Naive thymus-derived CD4-positive, alpha-beta T cell (primary cell): ENCODE measurements around the gene RIT2. TPM values are rescaled to one million over a fixed set of nuclear protein-coding genes. Genes with fewer than 3 reads are reported as not detected.

Experiments used
- ATAC-seq: fragments of 150-1000 bp; cut with Tn5 transposase; 2 replicates; pipeline ENCODE4 v1.10.0; 2021; ENCODE audit warnings: mild to moderate bottlenecking, moderate library complexity
- CTCF ChIA-PET: fragments of 350-600 bp; sonication (Branson Sonifier 250); formaldehyde crosslinking; loops from one replicate; lab custom pipeline; 2021; ENCODE audit warnings: antibody characterized with exemption; lab: Charles Lee
- POLR2A ChIA-PET: fragments of 350-600 bp; sonication (Branson Sonifier 250); formaldehyde crosslinking; loops from one replicate; lab custom pipeline; 2021; ENCODE audit warnings: antibody characterized with exemption, inconsistent platforms; lab: Charles Lee
- DNase-seq, 9 donors: peaks; one replicate each; pipeline versions ENCODE4 v3.0.0 to v3.0.0-alpha.2; 2020 to 2022; ENCODE audit warnings: mixed read lengths in 1 of 9
- H3K27ac ChIP-seq: one replicate; pipeline ENCODE4 v1.7.0; 2013; ENCODE audit warnings: mild to moderate bottlenecking, low read depth, low read length, moderate library complexity
- H3K27me3 ChIP-seq, 2 donors: one replicate each; pipeline ENCODE4 v1.7.0; 2013; ENCODE audit warnings: low read length in 2 of 2, mild to moderate bottlenecking in 2 of 2, moderate library complexity in 2 of 2; ENCODE audit not compliant: control insufficient read depth in 2 of 2, insufficient read depth in 2 of 2
- H3K36me3 ChIP-seq, 3 experiments: 1 replicate in 2 of 3; 2 replicates in 1 of 3; pipeline ENCODE4 v1.7.0; 2013; ENCODE audit warnings: low read length in 3 of 3, mild to moderate bottlenecking in 3 of 3, moderate library complexity in 1 of 3; ENCODE audit not compliant: insufficient read depth in 3 of 3, control insufficient read depth in 2 of 3
- H3K4me1 ChIP-seq, 2 donors: one replicate each; pipeline ENCODE4 v1.7.0; 2013; ENCODE audit warnings: low read length in 2 of 2, mild to moderate bottlenecking in 2 of 2, moderate library complexity in 1 of 2; ENCODE audit not compliant: control insufficient read depth in 2 of 2, insufficient read depth in 2 of 2
- H3K4me3 ChIP-seq: 2 replicates; pipeline ENCODE4 v1.7.0; 2013; ENCODE audit warnings: mild to moderate bottlenecking, low read length
- H3K9me3 ChIP-seq, 3 experiments: 1 replicate in 2 of 3; 2 replicates in 1 of 3; pipeline ENCODE4 v1.7.0; 2013; ENCODE audit warnings: low read length in 3 of 3; ENCODE audit not compliant: control insufficient read depth in 2 of 3
- H3K27ac Mint-ChIP-seq, 9 donors: one replicate each; pipeline ENCODE4 v1.8.0; 2020 to 2022; ENCODE audit warnings: mixed read lengths in 9 of 9, mild to moderate bottlenecking in 8 of 9, moderate library complexity in 5 of 9, inconsistent platforms in 2 of 9
- H3K27me3 Mint-ChIP-seq, 5 donors: one replicate each; pipeline ENCODE4 v1.8.0; 2021 to 2022; ENCODE audit warnings: mixed read lengths in 5 of 5, mild to moderate bottlenecking in 1 of 5
- H3K36me3 Mint-ChIP-seq, 5 donors: one replicate each; pipeline ENCODE4 v1.8.0; 2020 to 2022; ENCODE audit warnings: mixed read lengths in 5 of 5, mild to moderate bottlenecking in 3 of 5, inconsistent platforms in 1 of 5
- H3K4me1 Mint-ChIP-seq, 7 donors: one replicate each; pipeline ENCODE4 v1.8.0; 2020 to 2022; ENCODE audit warnings: mixed read lengths in 7 of 7, mild to moderate bottlenecking in 3 of 7, inconsistent platforms in 1 of 7
- H3K4me3 Mint-ChIP-seq, 10 donors: one replicate each; pipeline ENCODE4 v1.8.0; 2020 to 2022; ENCODE audit warnings: mild to moderate bottlenecking in 10 of 10, mixed read lengths in 10 of 10, moderate library complexity in 6 of 10, inconsistent platforms in 2 of 10
- H3K9me3 Mint-ChIP-seq, 11 donors: one replicate each; pipeline ENCODE4 v1.8.0; 2020 to 2022; ENCODE audit warnings: mixed read lengths in 11 of 11, mild to moderate bottlenecking in 4 of 11, inconsistent platforms in 1 of 11, moderate library complexity in 1 of 11
- intact Hi-C, 2 donors: fragments of 100-400 bp; cut with micrococcal nuclease; formaldehyde crosslinking; loops; one replicate each; pipeline ENCODE4 v1.15.1; 2023
- polyA plus RNA-seq, 2 donors: library from polyadenylated mRNA; unstranded; fragments of 300-500 nt; fragmentation: Illumina TruSeq; gene quantifications; one replicate each; pipeline ENCODE4 v1.2.3, GENCODE V29; 2021
- total RNA-seq, 6 experiments: library from RNA in 5 of 6; stranded (reverse) in 5 of 6; gene quantifications; 1 replicate in 5 of 6; 2 replicates in 1 of 6; pipeline ENCODE4 v1.2.3 and lab custom pipeline; 2021 to 2026

The RIT2 gene
- total and polyA plus RNA-seq, 7 experiments from 2014 or later: not detected

GRCh38 chr18:43004421-43004820 is 111.1 kb downstream of the RIT2 start:
- H3K4me3 Mint-ChIP-seq: no peak overlapping the region
- DNase-seq (no peak), ATAC-seq (no peak)
- no peaks in the 10 kb centered on the region for H3K4me1 ChIP-seq
- H3K4me1 Mint-ChIP-seq: no peaks in the 10 kb centered on the region
- no peaks in the 10 kb centered on the region for H3K36me3 Mint-ChIP-seq
- no peak overlapping the region for H3K4me3 ChIP-seq
- H3K27me3 ChIP-seq: no peaks in the 10 kb centered on the region
- H3K27me3 Mint-ChIP-seq: no peaks in the 10 kb centered on the region
- H3K27ac Mint-ChIP-seq: no peak overlapping the region
- ChIA-PET POLR2A (no interaction called here), CTCF (no interaction called here)
- peaks cover 0 to 14% (median 4%) of the 10 kb centered on the region in 11 donors for H3K9me3 Mint-ChIP-seq
- no peaks in the 10 kb centered on the region for H3K9me3 ChIP-seq
- H3K27ac ChIP-seq: no peak overlapping the region
- intact Hi-C loops: no loop called here
- no peaks in the 10 kb centered on the region for H3K36me3 ChIP-seq

- H3K9me3 Mint-ChIP-seq: peaks cover 0 to 14% (median 4%) of the 10 kb centered on the region in 11 donors
- H3K4me3 Mint-ChIP-seq: no peak overlapping the region
- DNase-seq: no peak
- no peaks in the 10 kb centered on the region for H3K27me3 ChIP-seq
- no peak overlapping the region for H3K4me3 ChIP-seq
- ATAC-seq: no peak
- H3K4me1 ChIP-seq: no peaks in the 10 kb centered on the region
- POLR2A ChIA-PET: no interaction called here
- H3K9me3 ChIP-seq: no peaks in the 10 kb centered on the region
- no peaks in the 10 kb centered on the region for H3K36me3 Mint-ChIP-seq
- no peaks in the 10 kb centered on the region for H3K27me3 Mint-ChIP-seq
- no peaks in the 10 kb centered on the region for H3K36me3 ChIP-seq
- no peaks in the 10 kb centered on the region for H3K4me1 Mint-ChIP-seq
- H3K27ac ChIP-seq: no peak overlapping the region
- intact Hi-C loops: no loop called here
- H3K27ac Mint-ChIP-seq: no peak overlapping the region
- CTCF ChIA-PET: no interaction called here
Measured at GRCh38 chr18:43001821-43002220, 113.7 kb downstream of the RIT2 start.

- no peak overlapping the region for H3K4me3 Mint-ChIP-seq
- no peaks in the 10 kb centered on the region for H3K27me3 Mint-ChIP-seq
- H3K4me1 Mint-ChIP-seq: no peaks in the 10 kb centered on the region
- peaks cover 0 to 7% (median 0%) of the 10 kb centered on the region in 5 donors for H3K36me3 Mint-ChIP-seq
- DNase-seq (no peak), ATAC-seq (no peak)
- Histone ChIP-seq H3K27me3 (no peaks in the 10 kb centered on the region), H3K4me1 (no peaks in the 10 kb centered on the region), H3K36me3 (no peaks in the 10 kb centered on the region), H3K9me3 (no peaks in the 10 kb centered on the region), H3K27ac (no peak overlapping the region), H3K4me3 (no peak overlapping the region)
- intact Hi-C loops: no loop called here
- no peak overlapping the region for H3K27ac Mint-ChIP-seq
- peaks cover 0 to 15% (median 8%) of the 10 kb centered on the region in 11 donors for H3K9me3 Mint-ChIP-seq
- CTCF ChIA-PET: no interaction called here
- POLR2A ChIA-PET: no interaction called here
Measured at GRCh38 chr18:42996824-42997223, 118.7 kb downstream of the RIT2 start.

DNA sequence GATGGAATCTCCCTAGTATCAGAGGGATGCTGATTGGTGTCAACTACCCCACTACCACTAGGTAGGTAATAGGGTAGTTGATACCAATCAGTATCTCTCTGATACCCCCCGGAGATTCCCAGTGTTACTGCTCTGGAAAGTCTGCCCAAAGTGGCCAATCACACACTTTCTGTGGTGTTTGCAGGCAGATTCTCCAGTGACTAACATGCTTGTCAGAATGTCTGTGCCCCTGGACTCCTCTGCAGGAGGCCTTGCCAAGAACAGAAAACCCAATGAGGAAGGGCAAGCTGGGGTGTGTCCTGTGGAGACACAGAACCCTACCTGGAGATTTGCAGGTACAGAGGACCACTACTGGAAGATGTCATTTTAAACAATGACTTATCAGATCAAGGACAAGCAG is 135.1 kb downstream of the RIT2 start:
- Mint-ChIP-seq H3K27me3 (no peaks in the 10 kb centered on the region), H3K4me1 (no peaks in the 10 kb centered on the region), H3K27ac (no peak overlapping the region), H3K4me3 (no peak overlapping the region), H3K36me3 (no peaks in the 10 kb centered on the region), H3K9me3 (peaks cover 0 to 26% (median 5%) of the 10 kb centered on the region in 11 donors)
- Histone ChIP-seq H3K4me3 (no peak overlapping the region), H3K36me3 (no peaks in the 10 kb centered on the region), H3K4me1 (no peaks in the 10 kb centered on the region), H3K27me3 (no peaks in the 10 kb centered on the region), H3K27ac (no peak overlapping the region), H3K9me3 (no peaks in the 10 kb centered on the region)
- ChIA-PET POLR2A (no interaction called here), CTCF (no interaction called here)
- intact Hi-C loops: no loop called here
- ATAC-seq: no peak
- no peak for DNase-seq

DNA sequence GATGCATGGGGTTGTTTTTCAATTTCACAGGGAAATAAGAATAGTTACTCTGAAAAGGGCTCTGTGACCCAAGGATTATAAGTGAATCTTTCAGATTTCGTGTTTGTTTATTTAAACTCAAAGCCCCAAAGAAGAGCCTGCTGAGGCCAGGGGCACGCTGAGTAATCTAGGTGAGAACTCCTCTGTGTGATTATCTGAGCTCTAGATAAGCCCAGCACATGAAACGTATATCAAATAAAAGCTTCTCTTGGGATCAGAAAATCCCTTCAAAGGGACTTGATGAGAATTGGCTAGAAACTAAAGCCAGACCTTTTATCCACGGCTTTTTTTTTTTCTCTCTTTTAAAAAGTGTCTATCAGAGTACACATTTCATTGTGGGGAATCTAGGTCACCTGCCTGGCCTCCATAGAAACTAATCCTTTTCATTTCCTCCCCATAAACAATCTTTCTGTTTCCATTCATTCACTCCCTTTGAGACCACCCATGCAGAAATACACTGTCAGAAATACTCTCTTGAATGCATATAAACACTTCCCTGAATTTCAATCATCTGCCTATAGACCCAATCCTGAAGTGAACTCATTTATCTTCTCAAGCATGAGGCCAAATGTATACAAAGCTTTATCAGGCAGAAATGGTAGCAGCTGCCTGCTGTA is 137.4 kb downstream of the RIT2 start:
- Histone ChIP-seq H3K4me1 (no peaks in the 10 kb centered on the region), H3K27me3 (no peaks in the 10 kb centered on the region), H3K36me3 (no peaks in the 10 kb centered on the region), H3K27ac (no peak overlapping the region), H3K4me3 (no peak overlapping the region), H3K9me3 (no peaks in the 10 kb centered on the region)
- DNase-seq (no peak), ATAC-seq (no peak)
- Mint-ChIP-seq H3K36me3 (no peaks in the 10 kb centered on the region), H3K27me3 (no peaks in the 10 kb centered on the region), H3K4me1 (peaks cover 0 to 1% (median 0%) of the 10 kb centered on the region in 7 donors), H3K9me3 (peaks cover 0 to 28% (median 8%) of the 10 kb centered on the region in 11 donors), H3K4me3 (no peak overlapping the region), H3K27ac (no peak overlapping the region)
- ChIA-PET POLR2A (no interaction called here), CTCF (interaction anchor here (0.6 kb wide), 1 partner anchor 1836 kb away, joined by 4 read pairs; no protein-coding TSS in a partner anchor)
- intact Hi-C loops: no loop called here

- ATAC-seq (no peak), DNase-seq (no peak)
- Mint-ChIP-seq H3K27me3 (no peaks in the 10 kb centered on the region), H3K9me3 (peaks cover 0 to 30% (median 8%) of the 10 kb centered on the region in 11 donors), H3K4me1 (peaks cover 0 to 1% (median 0%) of the 10 kb centered on the region in 7 donors), H3K27ac (no peak overlapping the region), H3K36me3 (no peaks in the 10 kb centered on the region), H3K4me3 (no peak overlapping the region)
- ChIA-PET CTCF (no interaction called here), POLR2A (no interaction called here)
- Histone ChIP-seq H3K27me3 (no peaks in the 10 kb centered on the region), H3K36me3 (no peaks in the 10 kb centered on the region), H3K27ac (no peak overlapping the region), H3K4me1 (no peaks in the 10 kb centered on the region), H3K4me3 (no peak overlapping the region), H3K9me3 (no peaks in the 10 kb centered on the region)
- intact Hi-C loops: no loop called here
Measured at GRCh38 chr18:42976869-42977590, 138.5 kb downstream of the RIT2 start.

DNA sequence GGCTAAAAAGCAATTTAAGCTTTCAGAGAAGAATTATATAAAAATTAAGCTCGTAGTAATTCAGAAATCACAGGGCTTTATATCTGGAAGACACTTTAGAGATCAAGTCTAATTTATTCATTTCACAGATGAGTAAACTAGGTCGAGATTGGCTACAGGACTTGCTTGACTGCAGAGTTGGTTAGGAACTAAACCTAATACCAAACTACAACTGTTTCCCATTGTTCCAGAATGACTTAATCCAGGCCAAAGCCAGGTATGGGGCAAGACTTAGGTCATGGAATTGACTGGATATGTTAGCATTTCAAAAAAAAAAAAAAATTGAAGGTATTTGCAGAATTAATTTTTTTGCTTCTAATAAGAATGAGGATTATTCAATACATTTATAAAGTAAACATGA is 146.1 kb downstream of the RIT2 start:
- POLR2A ChIA-PET: no interaction called here
- peaks cover 0 to 1% (median 0%) of the 10 kb centered on the region in 7 donors for H3K4me1 Mint-ChIP-seq
- no peaks in the 10 kb centered on the region for H3K27me3 Mint-ChIP-seq

More for the DNA sequence above, 146.1 kb downstream of the RIT2 start:
- no peaks in the 10 kb centered on the region for H3K36me3 Mint-ChIP-seq
- intact Hi-C loops: no loop called here
- CTCF ChIA-PET: no interaction called here
- no peaks in the 10 kb centered on the region for H3K36me3 ChIP-seq
- no peaks in the 10 kb centered on the region for H3K4me1 ChIP-seq
- no peaks in the 10 kb centered on the region for H3K9me3 ChIP-seq
- DNase-seq (no peak), ATAC-seq (no peak)
- peaks cover 0 to 15% (median 2%) of the 10 kb centered on the region in 11 donors for H3K9me3 Mint-ChIP-seq
- no peak overlapping the region for H3K27ac Mint-ChIP-seq
- H3K27me3 ChIP-seq: no peaks in the 10 kb centered on the region
- H3K27ac ChIP-seq: no peak overlapping the region
- H3K4me3 Mint-ChIP-seq: no peak overlapping the region
- no peak overlapping the region for H3K4me3 ChIP-seq
